Measurements from ENCODE around the gene PRLHR. TPM values are rescaled to one million over a fixed set of nuclear protein-coding genes. Genes with fewer than 3 reads are reported as not detected.

Gene PRLHR
- total and polyA plus RNA-seq, 2 of the 13 experiments (the other 11 are each of a cell fraction or from before 2014, with no cell fraction given): not detected

GRCh38 chr10:118582511-118582910, 12.9 kb downstream of the PRLHR start:
- Histone ChIP-seq H3K4me2 (ENCODE audit: low read depth, low read length) (no peak overlapping the region), H3K9ac (ENCODE audit: insufficient read depth, low read depth, low read length) (no peak overlapping the region), H3K9me3 (ENCODE audit: low read length) (no peaks in the 10 kb centered on the region), H3K4me1 (ENCODE audit: insufficient read depth, low read length) (no peaks in the 10 kb centered on the region), H3K4me3 (replicated peaks in 1 of 3; ENCODE audit: insufficient read depth in 1 of 3, low read depth in 2 of 3, low read length in 3 of 3) (no peak overlapping the region), H2AFZ (ENCODE audit: low read length) (no peak overlapping the region), H3K79me2 (ENCODE audit: insufficient read depth, low read length) (no peaks in the 10 kb centered on the region), H3K36me3 (replicated peaks in 1 of 2; ENCODE audit: control insufficient read depth in 1 of 2, insufficient read depth in 2 of 2, low read length in 2 of 2) (no peaks in the 10 kb centered on the region), H3K27ac (ENCODE audit: extremely low read length, insufficient read depth, low read length) (no peak overlapping the region), H3K27me3 (ENCODE audit: control insufficient read depth in 1 of 2, insufficient read depth in 2 of 2, low read length in 2 of 2) (no peaks in the 10 kb centered on the region; a peak in 2 of 5 replicates), H4K20me1 (ENCODE audit: insufficient read depth, low read length) (no peaks in the 10 kb centered on the region)
- intact Hi-C loops (cut with micrococcal nuclease; ENCODE audit: unreplicated experiment) (no loop called here), in situ Hi-C loops (cut with HindIII; ENCODE audit: extremely low pct_ligation_motif_present, low pct_unique_long_range_greater_than_20kb) (no loop called here)
- POLR2A ChIA-PET: no interaction called here
- ATAC-seq: no peak
- TF ChIP-seq GLMP (CRISPR knock-in tag; IDR thresholded peaks at IDR 0.05; ENCODE audit: borderline replicate concordance) (no peak), KIAA2018 (CRISPR knock-in tag; IDR thresholded peaks at IDR 0.05; ENCODE audit: borderline replicate concordance) (no peak), ZNF326 (CRISPR knock-in tag; IDR thresholded peaks at IDR 0.05; ENCODE audit: borderline replicate concordance) (no peak), PITX1 (CRISPR knock-in tag; IDR thresholded peaks at IDR 0.05) (no peak), BATF2 (CRISPR knock-in tag; IDR thresholded peaks at IDR 0.05) (no peak), CEBPG (CRISPR knock-in tag; IDR thresholded peaks at IDR 0.05) (no peak), ZFY (CRISPR knock-in tag; IDR thresholded peaks at IDR 0.05) (no peak), TBL1XR1 (IDR thresholded peaks at IDR 0.05; ENCODE audit: borderline replicate concordance, low read length, partially characterized antibody) (no peak), SALL1 (CRISPR knock-in tag; IDR thresholded peaks at IDR 0.05) (no peak), MYNN (CRISPR knock-in tag; IDR thresholded peaks at IDR 0.05; ENCODE audit: low read depth) (no peak), ZNF572 (CRISPR knock-in tag; IDR thresholded peaks at IDR 0.05) (no peak), LCORL (IDR thresholded peaks at IDR 0.05) (no peak), LCORL (CRISPR knock-in tag; IDR thresholded peaks at IDR 0.05) (no peak), U2AF1 (optimal IDR thresholded peaks at IDR 0.05; ENCODE audit: low read depth, low read length) (no peak), AHR (CRISPR knock-in tag; IDR thresholded peaks at IDR 0.05) (no peak), HMGA1 (CRISPR knock-in tag; conservative IDR thresholded peaks at IDR 0.05) (no peak)
- CTCF ChIA-PET (ENCODE audit: low intra/inter-chr PET ratio, low total read pairs): no interaction called here
- no TSS peak for BruUV-seq (replicated peaks)
- no peak for DNase-seq (ENCODE audit: low spot score)
- WGBS (ENCODE audit: low lambda C conversion rate): 88% methylated on average over 2 of the region's 3 CpGs
- FAIRE-seq: no peak

Data from HepG2 (cell line).